SK-N-DZ (cell line): ENCODE data around the gene ILKAP.

Experiments used
- DNase-seq: peaks from one replicate; pipeline ENCODE4 v3.0.0-alpha.2; 2015; ENCODE audit warnings: low spot score

Gene ILKAP

DNA sequence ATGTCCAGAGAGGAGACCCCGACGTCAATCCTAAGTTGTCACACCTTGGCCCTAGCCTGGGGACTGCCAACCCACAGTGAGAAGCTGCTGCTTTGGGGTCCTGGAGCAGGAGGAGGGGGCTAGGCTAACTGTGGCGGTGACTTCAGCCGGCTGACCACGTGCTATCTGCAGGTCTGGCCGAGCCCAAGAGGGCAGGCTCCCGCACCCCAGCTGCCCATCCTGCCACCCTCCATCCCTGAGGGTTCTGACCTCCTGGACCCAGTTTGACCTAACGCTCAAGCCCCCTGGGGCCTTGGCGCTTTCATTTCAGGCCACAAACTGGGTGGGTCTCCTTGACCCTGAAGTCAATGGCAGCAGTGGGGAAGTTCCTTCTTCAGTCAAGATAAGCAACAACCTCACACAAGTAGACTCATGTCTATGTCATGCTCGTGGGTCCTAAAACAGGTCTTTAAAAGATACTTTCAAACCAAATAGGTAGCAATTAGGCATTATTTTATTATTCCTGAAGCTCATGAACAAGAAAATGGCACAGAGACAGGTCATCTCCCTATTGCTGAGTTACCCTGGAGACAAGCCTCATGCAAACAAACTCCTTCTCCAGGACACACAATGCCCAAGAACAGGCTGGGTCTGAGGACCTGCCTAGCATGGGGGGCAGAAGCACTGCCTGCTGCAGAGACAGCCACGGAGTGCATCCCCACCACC is 34.1 kb upstream of the ILKAP start:
- DNase-seq, result no peak

DNA sequence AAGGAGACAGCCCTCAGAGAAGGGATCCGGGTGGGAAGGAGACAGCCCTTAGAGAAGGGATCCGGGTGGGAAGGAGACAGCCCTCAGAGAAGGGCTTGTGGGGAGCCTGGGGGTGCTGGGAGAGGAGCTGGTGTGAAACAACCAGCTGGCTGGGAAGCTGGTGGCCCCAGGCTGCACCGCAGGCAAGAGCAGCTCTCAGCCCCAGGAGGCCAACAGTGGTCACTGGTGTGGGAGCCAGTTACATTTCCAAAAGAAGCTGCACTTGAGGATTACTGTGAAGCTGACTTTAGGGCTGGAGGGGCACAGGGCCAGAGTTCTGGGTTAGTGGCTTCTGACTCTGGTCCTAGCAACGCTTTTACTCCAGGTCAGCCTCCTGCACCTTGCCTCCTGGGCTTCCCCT is 33.1 kb upstream of the ILKAP start:
- no peak for DNase-seq

DNA sequence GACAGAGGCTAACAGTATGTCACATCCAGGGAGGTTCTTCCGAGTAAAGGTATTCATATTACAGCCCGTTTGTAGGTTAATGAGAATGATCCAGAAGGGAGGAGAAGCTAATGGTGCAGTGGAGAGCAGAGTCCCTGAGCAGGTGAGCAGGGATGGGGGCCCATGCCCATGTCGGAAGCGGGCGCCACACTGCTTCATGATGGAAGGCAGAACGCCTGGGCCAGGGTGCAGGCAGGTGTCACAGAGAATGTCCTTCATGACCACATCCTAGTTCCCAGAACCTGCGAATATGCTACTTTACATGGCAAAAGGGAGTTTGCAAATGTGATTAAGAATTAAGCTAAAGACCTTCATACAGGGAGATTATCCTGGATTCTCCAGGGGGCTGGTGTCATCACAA is 32.4 kb upstream of the ILKAP start:
- DNase-seq, result no peak

DNA sequence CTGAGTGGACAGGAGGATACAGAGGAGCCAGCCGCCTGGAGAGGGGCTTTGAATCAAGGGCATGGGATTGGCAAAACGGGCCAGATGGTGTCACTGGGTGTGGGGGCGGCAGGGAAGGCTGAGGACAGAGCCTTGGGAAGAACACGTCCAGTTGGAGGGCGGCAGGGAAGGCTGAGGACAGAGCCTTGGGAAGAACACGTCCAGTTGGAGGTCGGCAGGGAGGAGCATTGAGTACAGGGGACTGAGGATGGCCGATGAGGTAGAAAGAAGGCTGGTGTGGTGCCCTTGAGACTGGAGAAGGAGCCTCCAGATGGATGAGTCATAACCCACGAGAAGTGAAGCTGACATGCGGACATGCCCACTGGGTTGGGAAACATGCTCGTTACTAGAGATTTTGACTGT is 31.8 kb upstream of the ILKAP start:
- no peak for DNase-seq

DNA sequence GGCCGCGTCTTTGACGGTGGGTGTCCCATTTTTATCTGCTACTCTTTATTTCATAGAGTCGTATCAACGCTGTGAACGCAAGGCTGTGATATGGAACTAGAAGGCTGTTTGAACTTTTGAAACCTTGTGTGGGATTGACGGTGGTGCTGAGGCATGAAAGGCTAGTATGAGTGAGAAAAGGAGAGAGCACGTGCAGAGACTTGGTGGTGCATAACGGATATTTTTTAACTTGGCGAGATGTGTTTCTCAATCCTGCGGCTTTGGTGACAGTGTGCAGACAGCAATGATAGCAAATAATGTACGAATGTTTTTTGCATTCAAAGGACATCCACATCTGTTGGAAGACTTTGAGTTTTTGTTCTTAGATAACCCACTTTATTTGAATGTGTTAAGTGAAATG is 30.1 kb upstream of the ILKAP start:
- no peak for DNase-seq

DNA sequence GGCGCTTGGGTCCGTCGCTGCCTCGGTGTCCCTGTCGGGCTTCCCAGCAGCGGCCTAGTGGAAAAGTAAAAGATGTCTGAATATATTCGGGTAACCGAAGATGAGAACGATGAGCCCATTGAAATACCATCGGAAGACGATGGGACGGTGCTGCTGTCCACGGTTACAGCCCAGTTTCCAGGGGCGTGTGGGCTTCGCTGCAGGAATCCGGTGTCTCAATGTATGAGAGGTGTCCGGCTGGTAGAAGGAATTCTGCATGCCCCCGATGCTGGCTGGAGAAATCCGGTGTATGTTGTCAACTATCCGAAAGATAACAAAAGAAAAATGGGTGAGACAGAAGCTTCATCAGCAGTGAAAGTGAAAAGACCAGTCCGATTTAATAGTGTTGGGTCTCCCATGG is 28.3 kb upstream of the ILKAP start:
- no peak for DNase-seq

DNA sequence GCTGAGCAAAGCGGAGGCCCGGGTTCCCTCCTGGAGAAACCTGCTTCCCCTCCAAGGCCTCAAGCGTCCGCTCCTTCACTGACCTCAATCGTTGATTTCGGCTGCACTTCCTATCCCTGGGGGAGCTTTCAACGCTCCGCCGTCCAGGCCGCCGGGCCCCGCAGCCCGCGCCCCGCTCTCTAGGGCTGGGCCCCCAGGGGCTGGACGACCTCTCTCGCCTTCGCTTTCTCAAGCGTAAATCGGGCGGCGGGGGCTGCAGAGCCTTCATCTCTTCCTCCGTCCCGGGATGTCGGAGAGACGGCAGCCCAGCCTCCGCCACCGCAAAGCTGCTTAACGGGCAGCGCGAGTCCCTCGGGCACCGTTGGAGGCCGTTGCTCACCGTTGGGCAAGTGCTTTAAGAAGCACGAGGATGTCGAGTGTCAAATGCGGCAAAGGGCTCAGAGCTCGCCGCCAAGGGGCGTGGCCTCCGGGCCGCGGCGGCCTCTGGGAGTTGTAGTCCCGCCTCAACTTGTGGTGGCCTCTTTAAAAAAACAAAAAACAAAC is 27.8 kb upstream of the ILKAP start:
- no peak for DNase-seq

DNA sequence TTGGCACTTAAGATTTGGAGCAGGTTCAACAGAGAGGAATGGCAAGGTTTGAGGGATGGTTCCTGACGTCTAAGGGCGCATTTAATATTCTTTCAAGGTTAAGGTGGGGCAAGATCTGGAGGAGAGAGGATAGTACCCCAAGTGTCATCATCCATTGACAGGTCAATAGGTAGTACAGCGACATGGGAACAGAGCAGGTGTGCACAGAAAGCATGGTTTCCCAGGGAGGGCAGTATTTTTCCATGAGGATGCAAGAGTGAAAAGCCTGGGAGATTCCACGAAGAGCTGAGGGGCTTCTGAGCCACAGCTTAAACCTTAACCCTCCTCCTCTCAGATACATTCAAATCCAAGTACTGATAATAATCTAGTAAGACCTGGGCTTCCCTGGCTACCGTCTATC is 27.2 kb upstream of the ILKAP start:
- no peak for DNase-seq

DNA sequence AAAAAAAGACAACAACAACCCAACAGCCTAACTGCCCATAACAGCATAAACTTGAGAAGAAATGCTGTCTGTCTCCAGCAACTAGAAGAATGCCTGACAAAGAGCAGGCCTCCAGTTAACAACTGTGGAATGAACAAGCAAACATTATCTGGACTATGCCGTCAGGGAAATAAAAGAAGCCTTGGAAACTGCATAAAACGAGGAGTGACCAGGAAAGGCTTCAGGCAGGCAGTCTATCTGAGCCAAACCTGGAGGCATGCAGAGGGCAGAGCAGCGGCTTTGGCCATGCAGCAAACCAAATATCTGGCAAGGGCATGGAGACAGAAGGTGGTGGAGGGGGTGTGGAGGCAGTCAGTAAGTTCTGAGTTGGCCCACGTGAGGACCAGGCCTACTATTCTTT is 25.2 kb upstream of the ILKAP start:
- DNase-seq, result no peak

DNA sequence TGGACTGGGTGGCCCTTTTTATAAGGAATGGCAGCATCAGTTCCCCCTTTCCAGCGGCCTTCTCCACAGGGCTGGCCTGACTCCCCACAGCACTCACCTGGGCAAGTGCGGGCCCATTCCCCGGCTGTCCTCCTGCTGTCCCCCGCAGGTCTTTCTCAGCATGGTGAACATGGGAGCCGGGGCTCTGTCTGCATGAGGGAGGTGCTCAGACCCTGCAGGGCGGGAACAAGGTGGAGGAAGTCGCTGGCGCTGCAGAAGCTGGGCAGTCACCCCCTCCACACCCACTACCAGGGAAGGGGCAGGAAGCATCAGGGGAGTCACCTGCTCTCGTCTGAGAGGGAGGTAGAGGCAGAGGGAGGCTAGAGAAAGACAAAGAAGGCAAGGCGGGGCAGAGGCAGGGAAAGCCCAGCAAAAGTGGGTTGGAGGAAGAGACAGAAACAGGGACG is 24.1 kb upstream of the ILKAP start:
- DNase-seq, result no peak

DNA sequence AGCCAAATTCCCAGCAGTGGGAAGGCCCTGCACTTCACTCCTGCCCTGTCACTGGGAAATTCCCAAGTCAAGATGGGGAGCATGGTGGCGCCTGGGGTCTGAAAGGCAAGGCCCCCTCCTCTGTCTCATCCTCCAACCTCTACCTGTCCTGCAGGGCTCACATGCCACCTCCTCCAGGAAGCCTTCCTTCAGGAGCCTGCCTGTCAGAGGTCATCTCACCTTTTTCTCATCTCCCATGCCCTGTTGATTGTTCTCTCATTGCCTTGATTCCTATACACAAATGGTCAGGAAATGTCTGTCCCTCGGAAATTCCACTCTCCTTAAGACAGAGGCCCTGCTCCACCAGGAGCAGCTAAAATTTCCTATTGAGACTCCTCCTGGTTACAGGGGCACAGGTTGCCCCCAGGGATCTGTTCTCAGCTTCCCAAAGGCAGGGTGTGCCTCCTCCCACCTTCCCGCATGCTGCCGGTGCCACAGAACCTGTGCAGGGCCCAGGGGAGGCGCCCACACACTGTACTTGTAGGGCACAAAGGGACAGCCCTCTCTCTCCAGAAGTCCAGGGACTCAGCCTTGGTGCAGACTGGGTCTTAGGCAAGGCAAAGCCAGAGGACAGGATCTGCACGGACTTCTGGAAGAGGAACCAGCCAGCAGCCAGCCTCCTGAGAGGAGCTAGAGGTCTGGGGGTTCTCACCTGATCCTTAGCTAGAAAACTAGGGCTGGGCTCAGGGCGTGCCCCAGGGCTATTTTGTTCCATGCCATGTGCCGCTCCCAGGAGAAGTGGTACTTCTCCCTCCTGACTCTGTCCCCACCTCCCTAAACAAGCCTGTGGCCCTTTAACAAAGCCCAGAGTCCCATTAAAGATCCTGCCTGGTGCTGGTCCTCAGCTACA is 23.4 kb upstream of the ILKAP start:
- DNase-seq, result no peak

DNA sequence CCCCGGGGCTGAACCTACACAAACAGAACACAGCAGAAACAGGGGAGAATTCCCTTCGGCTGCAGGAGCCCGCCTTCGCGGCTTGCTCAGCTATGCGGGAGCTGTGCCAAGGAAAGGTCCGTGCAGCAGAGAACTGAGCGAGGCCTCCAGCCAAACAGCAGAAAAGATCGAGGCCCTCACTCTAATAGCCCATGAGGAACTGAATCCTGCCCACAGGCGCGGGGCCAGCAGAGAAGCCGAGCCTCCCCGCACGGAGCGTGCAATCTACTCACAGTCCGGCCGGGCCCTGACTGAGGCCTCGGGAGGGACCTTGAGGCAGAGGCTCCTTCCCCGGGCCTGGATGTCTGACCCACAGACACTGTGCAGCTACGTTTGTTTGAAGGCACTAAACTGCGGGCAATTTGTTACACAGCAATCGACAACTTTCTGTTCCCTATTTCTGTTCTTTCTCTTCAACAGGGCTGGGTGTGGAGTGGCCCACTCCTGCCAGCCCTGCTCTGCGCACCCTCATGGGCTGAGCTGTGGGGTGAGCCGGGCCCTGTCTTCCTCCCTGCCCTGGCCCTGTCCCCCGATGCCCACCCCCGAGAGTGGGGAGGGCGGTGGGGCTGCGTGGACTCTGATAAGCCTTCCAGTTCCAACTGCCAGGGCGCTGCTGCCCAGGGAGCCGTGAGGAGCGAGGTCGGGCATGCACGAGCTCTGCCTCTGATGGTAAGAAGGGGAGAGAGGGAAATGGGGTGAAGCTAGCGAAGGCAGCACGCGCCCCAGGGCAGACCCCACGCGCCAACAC is 22.6 kb upstream of the ILKAP start:
- no peak for DNase-seq

DNA sequence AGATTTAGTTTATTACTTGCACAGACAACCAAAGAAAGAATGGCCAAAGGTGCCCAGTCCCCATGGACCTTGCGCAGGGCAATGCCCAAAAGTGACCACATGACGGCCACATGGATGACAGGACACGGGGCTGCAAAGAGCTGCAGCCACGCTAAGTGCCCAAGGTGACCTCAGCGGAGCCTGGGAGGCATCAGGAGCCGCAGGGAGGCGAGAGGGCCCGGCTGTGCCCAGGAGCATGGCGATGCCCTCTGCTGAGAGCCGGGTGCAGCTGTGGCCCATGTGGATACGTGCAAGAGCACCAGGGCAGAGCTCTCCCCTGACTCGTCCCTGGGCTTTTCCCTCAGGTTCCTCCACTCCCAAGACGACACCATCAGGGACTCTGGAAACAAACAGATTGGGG is 21.6 kb upstream of the ILKAP start:
- no peak for DNase-seq

DNA sequence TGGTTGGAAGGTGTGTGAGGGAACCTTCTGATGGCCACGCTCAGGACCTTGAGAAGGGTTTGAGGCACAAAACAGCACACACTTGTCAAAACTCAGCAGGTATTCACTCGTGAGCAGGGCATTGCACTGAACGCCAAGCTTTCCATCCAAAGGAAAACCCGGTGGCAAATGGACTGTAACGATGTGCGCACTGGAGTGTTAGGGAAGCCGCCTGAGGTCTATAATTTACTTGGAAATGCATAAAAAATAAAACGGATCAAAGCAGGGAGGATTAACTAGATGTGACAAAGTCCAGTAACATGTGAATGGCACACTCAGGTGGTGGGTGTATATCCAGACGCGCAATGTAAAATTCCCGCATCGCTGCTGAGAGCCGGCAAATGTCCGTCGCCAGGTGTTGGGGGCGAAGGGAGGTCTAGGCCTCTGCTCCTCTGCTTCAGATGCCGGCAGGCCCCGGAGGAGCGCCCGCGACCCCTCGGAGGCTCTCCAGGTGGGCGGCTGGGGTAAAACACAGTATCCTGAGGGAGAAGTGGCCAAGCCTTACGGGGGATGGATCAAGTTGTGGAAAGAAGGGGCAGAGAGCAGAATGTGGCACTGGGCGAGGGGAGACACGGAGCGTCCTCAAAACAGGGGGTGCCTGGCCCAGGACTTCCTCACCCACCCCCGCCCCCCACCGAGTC is 21.0 kb upstream of the ILKAP start:
- DNase-seq, result no peak

DNA sequence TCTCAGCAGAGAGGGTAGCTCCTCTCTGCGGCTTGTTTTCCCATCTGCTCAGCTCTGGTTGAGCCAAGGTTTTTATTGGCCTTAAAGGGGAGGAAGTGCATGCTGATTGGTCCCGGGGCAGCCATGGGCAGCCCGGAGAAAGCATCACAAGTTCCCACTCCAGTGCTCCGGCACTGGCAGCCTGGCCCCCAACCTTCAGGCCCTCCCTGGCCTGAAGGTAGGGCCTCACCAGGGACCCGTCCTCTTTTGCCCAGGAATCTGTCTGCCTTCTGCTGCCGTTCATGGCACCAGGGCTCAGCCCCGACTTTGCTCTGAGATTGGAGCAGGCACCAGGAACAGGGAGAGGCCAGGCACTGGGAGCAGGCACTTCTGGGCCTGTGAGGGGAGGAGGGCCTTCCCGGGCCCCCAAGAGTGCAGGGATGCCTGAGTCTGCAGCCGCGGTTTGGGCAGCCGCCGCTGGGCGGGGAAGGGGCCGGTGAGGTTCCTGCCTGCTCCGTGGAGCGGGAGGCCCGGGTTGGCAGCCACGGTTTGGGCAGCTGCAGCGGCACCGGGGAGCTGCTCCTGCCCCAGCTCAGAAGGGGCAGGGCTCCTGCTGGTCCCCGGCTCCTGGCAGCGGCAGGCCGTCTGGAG is 17.5 kb upstream of the ILKAP start:
- DNase-seq, result peak; percentile 74

DNA sequence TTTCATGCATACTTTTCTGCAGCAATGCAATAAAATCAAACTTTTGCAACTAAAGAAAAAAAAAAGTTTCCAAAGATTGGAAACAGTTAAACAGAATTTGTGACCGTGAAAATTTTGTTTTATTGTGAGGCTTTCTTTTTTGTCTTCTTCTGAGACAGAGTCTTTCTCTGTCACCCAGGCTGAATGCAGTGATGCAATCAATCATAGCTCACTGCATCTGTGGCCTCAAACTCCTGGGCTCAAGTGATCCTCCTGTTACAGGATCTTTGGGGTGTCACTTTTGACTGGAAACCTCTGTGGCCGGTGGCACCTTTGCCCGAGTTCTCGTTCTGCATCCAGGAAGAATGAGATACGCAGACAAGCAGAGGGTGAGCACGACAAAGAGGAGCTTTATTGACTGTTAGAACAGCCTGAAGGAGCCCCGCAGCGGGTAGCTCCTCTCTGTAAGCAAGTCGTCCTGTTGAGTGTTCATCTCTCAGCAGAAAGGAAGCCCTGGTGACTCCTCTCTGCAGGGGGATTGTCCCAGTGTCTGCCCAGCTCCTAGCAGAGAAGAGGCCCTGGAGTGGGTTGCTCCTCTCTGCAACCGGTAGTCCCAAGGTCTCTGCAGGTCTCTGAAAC is 16.9 kb upstream of the ILKAP start:
- DNase-seq, result no peak

DNA sequence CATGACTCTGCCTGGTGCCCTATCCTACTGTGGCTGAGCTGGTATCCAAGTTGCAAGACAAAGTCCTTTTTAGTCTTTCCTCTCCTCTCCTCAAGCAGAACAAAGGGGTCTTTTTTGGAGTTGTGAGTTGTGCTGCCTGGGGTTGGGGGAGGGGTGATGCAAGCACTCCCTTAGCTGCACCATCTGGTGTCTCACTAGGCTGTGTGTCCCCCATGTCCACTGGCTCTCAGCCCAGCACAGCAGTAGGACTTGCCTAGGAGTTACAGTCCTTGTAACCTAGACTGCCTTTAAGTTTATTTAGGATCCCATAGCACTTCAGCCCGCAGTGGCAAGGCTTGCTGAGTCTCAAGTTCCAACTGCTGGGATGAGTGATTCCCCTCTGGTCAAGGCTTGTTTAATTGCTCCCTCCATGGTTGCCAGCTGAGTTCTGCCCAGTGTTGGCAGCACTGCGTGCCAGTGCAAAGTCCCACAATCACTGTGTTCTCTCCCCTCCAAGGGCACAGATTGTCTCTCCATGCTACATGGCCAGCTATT is 13.2 kb upstream of the ILKAP start:
- no peak for DNase-seq

DNA sequence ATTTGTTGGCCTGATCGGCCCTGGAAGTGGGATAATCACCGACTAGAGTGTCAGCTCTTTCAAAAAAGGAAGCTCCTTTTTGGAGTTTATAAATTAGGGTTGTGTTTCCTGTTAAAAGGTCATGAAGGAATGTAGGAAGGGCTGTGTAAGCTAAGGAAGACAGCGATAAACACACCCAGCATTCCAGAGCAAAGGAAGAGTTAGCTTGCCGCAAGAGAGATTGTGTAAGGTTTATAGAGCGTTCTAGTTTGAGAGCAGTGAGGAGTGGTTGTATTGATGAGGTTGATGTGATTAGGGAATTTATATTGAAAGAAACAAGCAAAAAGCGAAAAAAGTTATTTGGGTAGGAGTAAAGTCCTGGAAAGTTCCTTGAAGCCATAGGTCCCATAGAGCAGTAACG is 3.5 kb upstream of the ILKAP start:
- DNase-seq, result no peak

DNA sequence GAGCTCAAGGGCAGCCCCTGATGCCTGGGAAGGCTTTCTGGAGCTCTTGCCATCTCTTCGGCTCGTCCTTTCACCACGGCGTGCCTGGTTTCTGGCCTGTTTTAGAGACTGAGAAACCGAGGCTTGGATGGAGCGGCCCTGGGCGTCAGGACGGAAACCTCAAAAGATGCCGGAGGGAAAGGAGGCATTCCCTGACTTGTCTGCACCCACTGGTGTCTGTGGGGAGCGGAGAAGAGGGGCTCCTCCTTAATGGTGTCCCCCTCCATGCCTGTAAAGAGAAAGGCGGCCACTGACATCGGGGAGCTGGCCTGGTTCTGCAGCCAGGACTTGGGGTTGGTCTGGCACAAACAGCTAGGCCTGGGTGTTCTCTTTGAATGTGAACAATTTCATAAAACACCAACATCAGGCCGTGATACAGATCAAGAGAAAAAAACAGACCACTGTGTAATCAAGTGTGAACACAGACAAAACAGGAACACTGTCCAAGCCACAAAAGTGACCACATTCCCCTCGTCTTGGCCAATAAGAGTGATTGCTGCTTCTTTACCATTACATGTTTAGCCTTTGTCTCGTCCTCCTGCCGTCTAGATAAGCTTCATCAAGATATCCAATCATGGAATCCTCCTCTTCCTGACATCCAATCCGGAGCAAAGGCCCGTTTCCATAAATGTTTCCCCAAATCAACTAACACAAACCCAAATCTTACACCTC is 633 bp upstream of the ILKAP start:
- peak; percentile 14 for DNase-seq
